ENCODE results near the gene SLC38A10. TPM values are rescaled to one million over a fixed set of nuclear protein-coding genes. Genes with fewer than 3 reads are reported as not detected.
A peak's percentile ranks its signal among the peaks of the same experiment; 100 is the strongest.
"Not testable (repeated sequence)": the region's sequence is repeated elsewhere in the genome, so short reads cannot be mapped to it uniquely, and the experiment has no call there.

SLC38A10 gene
- total RNA-seq, 1 donor from 2014 or later: 87.3 TPM

DNA sequence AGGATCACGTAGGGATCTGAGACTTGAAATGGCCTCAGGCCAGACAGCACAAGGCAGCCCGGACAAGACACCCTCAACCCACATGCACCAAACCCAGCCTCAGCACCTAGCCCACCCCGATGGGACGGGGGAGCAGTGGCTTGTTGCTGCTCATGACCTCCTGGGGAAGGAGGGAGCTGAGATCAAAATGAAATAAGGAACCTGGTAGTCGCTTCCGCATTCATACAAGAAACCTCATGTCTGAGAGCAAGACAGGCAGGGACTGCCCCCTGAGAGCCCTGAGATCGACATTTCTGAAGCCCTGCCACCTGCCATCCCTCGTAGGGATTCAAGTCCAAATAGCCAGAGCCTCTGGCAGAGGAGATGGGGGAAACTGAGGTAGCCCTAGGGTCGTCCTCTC lies 66.7 kb downstream of the SLC38A10 start:
- no peaks in the 10 kb centered on the region for H3K9me3 ChIP-seq
- no peak for TF ChIP-seq CTCF (IDR thresholded peaks at IDR 0.05)
- H3K27ac ChIP-seq: no peak overlapping the region
- H3K4me3 ChIP-seq: no peak overlapping the region
- peaks cover 6% of the 10 kb centered on the region for H3K4me1 ChIP-seq
- DNase-seq (no peak), ATAC-seq (peak; percentile 60)
- intact Hi-C loops (cut with DNase I): no loop called here
- H3K36me3 ChIP-seq: peaks cover 34% of the 10 kb centered on the region
- H3K27me3 ChIP-seq: no peaks in the 10 kb centered on the region

- ATAC-seq; H3K4me3 ChIP-seq; H3K9me3 ChIP-seq; H3K27me3 ChIP-seq; DNase-seq; H3K27ac ChIP-seq; H3K4me1 ChIP-seq; intact Hi-C loops (cut with DNase I): not testable (repeated sequence)
- H3K36me3 ChIP-seq: peaks cover 31% of the 10 kb centered on the region
Observed at GRCh38 chr17:81227630-81228029, 67.5 kb downstream of the SLC38A10 start.

DNA sequence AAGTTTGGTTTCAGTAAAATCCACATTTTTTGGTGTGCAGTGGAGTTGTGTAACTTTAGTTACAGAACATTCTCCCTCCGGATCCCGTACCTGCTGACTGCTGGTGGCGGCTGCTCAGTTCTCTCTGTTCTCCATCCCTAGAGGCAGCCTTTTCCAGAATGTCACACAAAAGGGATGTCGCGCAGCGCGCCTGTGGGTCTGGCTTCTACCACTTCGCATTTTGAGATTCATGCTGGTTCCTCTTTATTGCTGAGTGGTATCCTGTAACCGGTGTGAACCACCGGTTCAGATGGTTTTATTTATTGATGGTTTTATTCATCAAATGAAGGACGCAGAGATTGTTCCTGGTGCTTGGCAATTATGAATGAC lies 71.4 kb downstream of the SLC38A10 start:
- no peak for DNase-seq
- no peak overlapping the region for H3K27ac ChIP-seq

DNA sequence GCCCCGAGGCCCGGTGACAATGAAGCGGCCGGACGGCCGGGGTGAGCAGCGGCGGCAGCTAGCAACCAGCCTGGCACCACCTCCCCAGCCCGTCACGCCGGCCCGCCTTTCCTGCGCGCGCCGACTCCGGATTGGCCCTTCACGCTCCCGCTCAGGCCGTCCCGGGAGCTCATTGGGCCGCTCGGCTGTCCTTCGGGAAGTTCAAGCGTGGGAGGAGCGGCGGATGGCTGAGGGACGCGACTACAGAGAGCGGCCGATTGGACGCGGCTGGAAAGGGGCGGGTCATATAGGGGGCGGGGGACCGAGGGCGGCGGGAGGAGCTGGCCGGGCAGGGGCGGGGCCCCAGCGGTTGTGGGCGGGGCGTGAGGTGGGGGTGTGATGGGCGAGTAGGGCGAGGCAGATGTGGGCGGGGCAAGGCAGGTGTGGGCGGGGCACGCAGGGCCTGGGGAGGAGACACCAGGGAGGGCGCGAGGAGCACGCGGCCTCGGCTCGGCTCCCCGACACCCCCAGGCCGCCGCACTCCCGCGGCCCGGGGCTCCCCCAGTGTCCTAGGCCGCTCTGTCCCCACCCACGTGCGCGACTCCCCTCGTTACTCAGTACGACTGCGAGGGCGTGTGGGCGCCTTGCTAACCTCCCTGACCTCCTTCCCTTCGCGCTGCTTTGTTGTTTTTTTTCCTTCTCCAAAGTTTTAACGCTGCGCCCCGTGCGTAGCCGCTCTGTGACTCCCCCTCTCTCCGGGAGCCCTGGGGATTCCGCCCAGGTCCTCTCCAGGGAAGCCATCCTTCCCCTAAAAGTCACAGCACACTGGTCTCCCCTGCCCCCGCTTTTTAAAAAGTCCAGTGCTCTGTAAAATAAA lies 72.0 kb downstream of the SLC38A10 start, which contains the start of gene CEP131:
Gene CEP131, minus strand, starts transcription at position 60 of the 856 bp plus-strand sequence. CDS start 2,909 bp downstream, outside the sequence.
- no peak for TF ChIP-seq CTCF (IDR thresholded peaks at IDR 0.05)
- Histone ChIP-seq H3K36me3 (no peaks in the 10 kb centered on the region), H3K4me3 (peak within 1 kb of the TSS; percentile 75), H3K27ac (no peak within 1 kb of the TSS), H3K27me3 (no peaks in the 10 kb centered on the region), H3K4me1 (peaks cover 16% of the 10 kb centered on the region), H3K9me3 (no peaks in the 10 kb centered on the region)
- ATAC-seq (peak; percentile 97), DNase-seq (peak; percentile 100)
- intact Hi-C loops (cut with DNase I): no loop called here

More for the DNA sequence above, 71.4 kb downstream of the SLC38A10 start:
- Histone ChIP-seq H3K4me3 (peak overlapping the region; percentile 47), H3K9me3 (no peaks in the 10 kb centered on the region), H3K27me3 (no peaks in the 10 kb centered on the region), H3K36me3 (no peaks in the 10 kb centered on the region), H3K4me1 (peaks cover 16% of the 10 kb centered on the region)
- no peak for TF ChIP-seq CTCF (IDR thresholded peaks at IDR 0.05)
- no peak for ATAC-seq
- intact Hi-C loops (cut with DNase I): no loop called here

DNA sequence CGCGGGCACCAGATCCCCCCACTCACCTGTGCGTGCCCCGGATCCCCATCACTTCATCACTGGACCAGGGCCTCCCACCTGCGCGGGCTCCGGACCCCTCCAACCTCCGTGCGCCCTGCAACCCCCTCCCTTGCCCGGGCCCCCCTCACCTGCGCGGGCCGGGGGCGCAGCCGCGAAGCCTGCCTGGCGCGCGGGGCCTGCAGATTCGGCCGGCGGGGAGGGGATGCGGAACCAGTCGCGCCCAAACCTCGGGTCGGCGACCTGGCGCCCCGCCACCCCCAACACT lies 72.5 kb downstream of the SLC38A10 start:
- intact Hi-C loops (cut with DNase I): no loop called here
- ATAC-seq (peak; percentile 1), DNase-seq (no peak)
- no peaks in the 10 kb centered on the region for H3K36me3 ChIP-seq
- TF ChIP-seq CTCF (IDR thresholded peaks at IDR 0.05): no peak
- H3K9me3 ChIP-seq: no peaks in the 10 kb centered on the region
- peak overlapping the region; percentile 75 for H3K4me3 ChIP-seq
- H3K27ac ChIP-seq: no peak overlapping the region
- H3K4me1 ChIP-seq: peaks cover 16% of the 10 kb centered on the region
- no peaks in the 10 kb centered on the region for H3K27me3 ChIP-seq

GRCh38 chr17:81221842-81222619 lies 73.1 kb downstream of the SLC38A10 start:
- peaks cover 16% of the 10 kb centered on the region for H3K4me1 ChIP-seq
- TF ChIP-seq CTCF (IDR thresholded peaks at IDR 0.05): no peak
- ATAC-seq (peak; percentile 0), DNase-seq (no peak)
- no peaks in the 10 kb centered on the region for H3K27me3 ChIP-seq
- H3K36me3 ChIP-seq: no peaks in the 10 kb centered on the region
- intact Hi-C loops (cut with DNase I): no loop called here
- H3K27ac ChIP-seq: no peak overlapping the region
- peak overlapping the region; percentile 75 for H3K4me3 ChIP-seq
- no peaks in the 10 kb centered on the region for H3K9me3 ChIP-seq

All from upper lobe of right lung (tissue), 1 donor.